GM19455 (cell line): ENCODE data around the gene MMP24OS.
A peak's percentile ranks its signal among the peaks of the same experiment; 100 is the strongest.
"Not testable (repeated sequence)": the region's sequence is repeated elsewhere in the genome, so short reads cannot be mapped to it uniquely, and the experiment has no call there.

Experiments
- ATAC-seq: cut with Tn5 transposase; IDR thresholded peaks from one replicate; pipeline ENCODE4 v1.9.1; 2021; ENCODE audit not compliant: unreplicated experiment

The MMP24OS gene

DNA sequence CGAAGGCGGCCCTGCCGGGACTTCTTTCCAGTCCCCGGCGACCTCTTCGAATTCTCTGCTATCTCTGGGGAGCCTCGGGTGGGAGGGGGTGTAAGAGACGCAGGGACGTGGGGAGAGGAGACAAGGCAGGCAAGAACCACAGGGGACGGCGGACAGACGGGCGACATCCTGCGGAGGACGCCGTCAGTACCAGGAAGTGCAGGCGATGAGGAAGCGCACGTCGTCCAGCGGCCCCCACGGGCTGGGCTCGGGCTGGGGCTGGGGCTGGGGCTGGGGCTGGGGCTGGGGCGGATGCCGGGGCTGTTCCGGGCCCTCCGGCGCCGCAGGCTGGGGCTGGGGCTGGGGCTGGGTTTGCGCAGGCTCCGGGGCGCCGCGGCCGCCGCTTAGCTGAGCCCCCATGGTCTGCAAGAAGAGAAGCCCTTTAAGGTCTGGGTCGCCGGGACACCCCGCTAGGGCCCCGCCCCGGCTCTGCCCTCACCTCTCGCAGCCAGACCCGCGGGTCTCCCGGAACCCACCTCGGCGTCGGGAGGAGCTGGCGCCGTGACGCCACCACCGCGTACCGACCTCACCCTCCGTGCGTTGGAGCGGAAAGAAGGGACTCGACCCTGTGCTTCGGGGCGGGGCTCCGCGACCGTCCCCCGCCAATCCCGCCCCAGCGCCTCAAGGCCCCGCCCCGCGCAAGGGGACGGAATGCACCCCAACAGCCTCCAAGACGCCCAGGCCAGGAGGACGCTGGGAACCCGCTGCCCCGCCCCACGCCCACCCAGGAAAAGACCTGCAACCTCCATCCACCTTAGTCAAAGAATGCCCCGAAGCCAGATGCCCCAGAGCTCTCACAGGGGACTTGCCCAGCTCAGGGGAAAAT, at the start of gene MMP24OS:
Gene MMP24OS, minus strand, starts transcription at position 592 of the 865 bp plus-strand sequence. Its CDS starts 193 bp downstream, at position 399.
- peak; percentile 77 for ATAC-seq

GRCh38 chr20:35327074-35327976, 49.4 kb upstream of the MMP24OS start:
- ATAC-seq = no peak

DNA sequence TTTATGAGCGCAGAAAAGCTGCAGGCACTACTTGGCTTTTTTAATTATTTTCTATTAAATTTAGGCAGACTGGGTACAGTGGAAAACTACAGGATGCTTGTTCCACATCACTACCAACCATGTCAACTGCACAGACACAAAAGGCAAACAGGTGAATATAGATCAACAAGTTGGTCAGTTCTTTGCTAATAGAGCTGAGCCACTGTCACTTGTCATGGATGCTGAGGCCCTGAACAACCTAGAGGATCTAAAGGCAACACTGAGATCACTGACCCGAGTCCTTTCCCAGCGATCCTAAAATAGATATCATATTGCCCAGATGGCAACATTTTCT, 48.8 kb upstream of the MMP24OS start:
- ATAC-seq = no peak

GRCh38 chr20:35326021-35326739, 48.3 kb upstream of the MMP24OS start:
- no peak for ATAC-seq

- no peak for ATAC-seq
These were observed 47.5 kb upstream of the MMP24OS start for GRCh38 chr20:35325401-35325800.

DNA sequence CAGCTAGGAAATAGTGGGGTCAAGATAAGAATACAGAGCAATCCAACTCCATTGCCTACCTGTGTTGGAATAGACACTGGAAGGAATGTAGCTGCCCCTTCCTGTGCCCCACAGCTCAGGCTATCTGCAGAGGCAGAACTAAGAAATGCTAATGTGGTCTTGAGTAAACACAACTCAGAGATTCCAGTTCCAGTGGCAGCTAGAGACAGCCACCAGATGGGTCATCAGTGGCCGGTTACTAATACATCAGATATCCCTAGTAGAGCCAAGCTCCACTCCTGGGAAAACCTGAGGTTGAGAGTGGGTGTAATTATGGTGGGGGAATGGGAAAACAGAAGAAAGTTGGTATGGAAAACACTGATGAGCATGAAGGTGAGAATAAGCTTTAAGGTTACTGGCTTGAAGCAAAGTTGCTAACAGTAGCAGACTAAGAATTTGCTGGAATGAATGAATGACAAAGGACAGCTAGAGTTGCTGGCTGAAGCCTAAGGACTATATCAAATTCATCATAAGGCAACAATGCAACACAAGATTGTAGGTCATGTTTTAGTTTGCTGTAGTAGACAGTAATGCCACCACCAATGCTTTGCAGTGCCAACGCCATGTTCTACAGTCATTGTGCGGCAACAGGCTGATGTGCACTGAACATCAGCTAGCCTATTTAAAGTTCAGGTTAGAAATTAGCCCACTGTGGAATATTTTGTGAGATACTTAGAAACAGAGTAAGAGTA, 42.6 kb upstream of the MMP24OS start:
- ATAC-seq = no peak

DNA sequence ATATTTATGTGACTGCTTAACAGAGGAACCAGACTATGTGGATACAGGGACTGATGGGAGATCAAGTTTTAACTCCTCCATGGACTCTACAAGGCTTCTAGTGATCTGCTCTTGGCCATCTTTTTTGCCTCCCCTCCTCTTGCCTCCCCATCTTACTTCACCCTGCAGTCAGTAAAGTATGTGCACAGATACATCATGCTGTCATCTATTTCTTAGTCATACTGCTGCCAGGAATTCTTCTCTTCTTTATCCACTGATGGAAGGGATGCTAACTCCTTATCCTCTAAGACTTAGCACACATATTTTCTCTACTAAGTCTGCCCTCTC, 41.9 kb upstream of the MMP24OS start:
- no peak for ATAC-seq

DNA sequence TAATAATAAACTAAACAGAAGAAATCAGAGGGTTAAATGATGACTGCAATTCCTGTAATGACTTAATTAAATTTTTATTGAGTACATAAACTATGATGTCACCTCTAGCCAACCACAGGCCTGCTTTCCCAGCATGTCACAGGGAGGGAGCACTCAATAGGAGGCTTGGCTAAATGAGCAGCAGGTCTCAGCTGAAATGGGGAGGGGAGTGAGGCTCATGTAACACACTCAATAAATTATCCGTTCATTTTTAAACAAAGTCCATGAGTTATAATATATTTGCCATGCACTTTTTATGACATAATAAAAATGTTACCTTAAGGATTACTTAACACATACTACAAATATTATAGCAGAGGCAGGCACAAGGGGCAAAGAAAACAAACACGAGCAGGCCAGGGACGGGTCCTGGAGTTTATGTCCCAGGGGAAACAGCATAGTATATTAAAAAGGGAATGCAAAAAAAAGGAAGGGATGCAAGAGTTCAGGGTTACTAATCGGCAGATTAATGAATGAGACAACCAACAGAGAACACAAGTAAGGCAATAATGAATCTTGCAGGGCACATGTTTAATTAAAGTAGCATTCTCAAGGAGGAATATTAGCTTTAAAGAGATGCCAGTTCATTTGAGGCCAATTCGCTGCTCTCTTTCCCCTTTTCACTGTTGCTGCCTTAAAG, 41.4 kb upstream of the MMP24OS start:
- no peak for ATAC-seq

- ATAC-seq = no peak
These were observed 40.7 kb upstream of the MMP24OS start for GRCh38 chr20:35318502-35319157.

DNA sequence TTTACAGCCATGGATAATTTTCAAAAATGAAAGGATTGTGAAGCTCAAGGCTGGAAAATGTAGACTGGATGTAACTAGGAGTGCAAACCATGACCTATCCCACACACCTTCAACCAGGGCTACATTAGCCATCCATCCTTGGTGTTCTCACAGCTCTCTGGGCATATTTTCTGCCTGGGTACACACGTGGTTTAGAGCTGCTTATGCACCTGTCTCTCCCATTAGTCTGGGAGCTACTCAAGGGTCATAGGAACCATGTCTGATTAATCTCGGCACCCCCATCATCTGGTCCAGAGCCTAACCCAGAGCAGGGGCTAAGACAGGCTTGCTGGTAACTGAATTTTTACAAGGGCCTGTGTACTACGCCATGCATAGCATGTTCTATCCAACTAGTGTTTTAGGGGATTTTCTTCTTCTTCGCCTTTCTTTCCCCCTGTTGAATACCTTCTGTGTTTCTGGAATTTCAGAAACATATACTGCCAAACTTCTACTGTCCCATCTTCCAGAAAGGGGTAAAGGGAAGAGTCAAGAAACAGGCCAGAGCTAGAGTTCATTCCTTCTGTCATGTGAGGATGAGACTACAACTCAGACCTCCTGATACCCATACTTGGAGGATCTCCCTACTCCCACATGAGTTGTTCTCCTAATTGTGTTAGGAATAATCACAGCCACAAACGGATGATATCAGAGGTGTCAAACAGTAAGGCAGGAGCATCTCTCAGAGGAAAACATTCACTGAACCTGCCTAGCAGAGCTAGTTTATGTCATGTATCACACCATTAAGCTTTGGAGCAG, 39.7 kb upstream of the MMP24OS start:
- no peak for ATAC-seq

DNA sequence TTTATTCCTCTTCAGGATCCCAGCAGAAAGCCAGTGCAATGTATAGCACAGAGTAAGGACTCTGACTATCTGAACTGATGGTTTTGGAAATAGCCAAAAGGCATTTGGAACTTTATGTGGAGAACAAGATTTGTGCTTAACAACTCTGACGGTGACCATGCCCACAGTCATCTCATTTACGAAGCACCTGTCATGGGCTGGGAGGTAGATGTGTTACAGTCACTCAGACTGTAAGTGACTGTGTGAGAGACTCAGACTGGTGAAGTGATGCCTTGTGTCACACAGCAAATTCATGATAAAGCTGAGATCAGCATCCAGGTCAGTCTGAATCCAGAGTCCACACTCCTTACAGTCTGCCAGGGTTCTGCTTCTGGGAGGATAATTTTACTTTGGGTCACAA, 38.2 kb upstream of the MMP24OS start:
- no peak for ATAC-seq

- ATAC-seq = not testable (repeated sequence)
These were observed 37.7 kb upstream of the MMP24OS start for GRCh38 chr20:35315632-35316020.

DNA sequence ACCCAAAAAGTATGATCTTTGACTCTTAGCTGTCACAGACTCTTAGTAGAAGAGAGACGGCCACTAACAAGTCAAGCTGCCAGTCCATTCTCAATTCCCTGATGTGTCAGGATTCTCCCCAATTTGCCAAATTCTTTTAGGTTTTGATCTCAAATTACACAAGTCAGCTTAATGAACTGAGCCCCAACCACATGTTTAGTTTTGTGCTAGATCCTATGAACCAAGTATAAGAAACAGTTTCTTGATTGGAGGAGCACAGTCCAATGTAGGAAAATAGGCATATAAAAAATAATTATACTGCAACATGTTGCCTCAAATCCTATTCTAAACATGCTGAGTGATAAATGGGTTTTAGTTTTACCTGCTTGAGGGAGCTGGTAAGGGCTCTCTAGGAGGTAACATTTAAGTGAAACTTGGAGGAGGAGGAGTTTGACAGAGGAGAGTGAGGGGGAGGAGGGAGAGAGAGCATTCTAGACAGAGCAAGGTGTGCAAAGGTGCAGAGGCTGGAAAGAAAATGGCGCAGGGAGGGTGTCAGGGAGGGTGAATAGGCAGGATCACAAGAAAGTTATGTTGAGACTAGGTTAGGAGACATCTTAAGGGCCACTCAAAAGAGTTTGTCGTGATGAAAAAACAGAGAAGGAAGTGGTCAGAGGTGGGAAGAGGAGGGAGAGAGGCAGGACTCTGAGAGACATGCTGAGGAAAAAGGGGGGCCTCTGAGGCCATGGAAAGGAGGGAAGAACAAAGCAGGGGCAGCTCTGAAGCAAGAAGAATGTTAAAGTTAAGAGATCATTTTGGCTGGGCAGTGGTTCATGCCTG, 37.1 kb upstream of the MMP24OS start:
- ATAC-seq = no peak

- ATAC-seq = no peak
These were observed 34.4 kb upstream of the MMP24OS start for GRCh38 chr20:35312318-35312717.

DNA sequence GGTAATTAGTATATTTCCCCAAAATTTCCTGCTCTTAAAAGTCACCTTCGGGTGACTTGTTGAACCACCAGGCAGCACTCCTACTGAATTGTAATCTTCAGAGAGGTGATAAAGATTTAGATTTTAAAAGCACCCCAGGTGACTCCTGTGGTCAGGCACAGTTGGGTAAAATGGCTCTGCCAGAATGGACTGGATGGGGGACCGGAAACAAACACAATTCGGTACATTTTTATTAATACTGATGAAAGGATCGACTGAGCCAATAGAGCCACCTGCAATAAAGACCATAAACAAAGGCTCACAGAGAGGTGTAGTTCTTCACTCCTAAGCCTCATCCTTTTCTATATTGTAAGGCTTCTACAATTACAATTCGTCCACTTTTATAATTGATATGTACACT, 33.9 kb upstream of the MMP24OS start:
- ATAC-seq = no peak

GRCh38 chr20:35311409-35311808, 33.5 kb upstream of the MMP24OS start:
- no peak for ATAC-seq

DNA sequence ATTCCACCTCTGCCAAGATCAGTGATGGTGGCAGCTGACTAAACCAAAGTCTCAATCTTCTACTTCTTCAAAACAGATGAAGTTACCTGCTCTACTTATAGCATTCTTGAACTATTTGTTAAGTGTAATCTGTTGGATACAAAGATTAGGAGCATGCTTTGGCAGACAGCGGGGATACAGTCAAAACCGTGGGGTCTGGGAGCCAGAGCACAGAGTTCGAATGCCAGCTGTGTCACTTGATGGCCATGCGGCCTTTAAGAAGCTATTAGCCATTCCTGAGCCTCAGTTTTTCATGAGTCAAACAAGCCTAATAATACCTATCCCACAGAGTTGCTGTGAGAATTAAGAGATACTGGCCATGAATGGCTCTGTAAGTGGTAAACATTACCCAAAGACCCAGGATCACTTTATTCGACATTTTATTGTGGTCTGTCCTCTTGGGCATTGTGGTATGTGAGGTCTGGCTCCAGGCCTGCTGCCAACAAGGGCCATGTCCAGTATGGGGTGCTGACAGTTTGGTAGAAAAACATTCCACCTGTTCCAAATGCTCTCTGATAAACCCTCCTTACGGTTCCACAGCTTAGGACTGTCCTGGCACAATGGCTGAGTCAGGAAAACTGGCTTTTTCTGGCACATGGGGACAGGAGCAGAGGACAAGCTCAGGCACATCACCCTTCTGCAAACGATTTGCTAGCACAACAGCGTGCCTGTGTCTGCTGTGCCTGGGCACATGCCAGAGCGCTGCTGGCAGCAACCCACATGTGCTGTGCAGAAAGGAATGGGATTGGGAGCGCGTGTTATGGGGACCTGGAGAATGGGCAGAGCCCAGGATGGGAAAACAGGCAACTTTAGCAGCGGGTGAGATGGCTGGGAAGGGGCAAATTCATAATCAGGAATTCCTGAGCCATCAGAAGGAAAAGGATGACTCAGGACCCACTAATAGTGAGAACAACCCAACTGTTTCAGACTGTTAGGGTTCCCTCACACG, 30.0 kb upstream of the MMP24OS start:
- ATAC-seq = no peak
